ENCODE measurements around the gene MYRF. TPM values are rescaled to one million over a fixed set of nuclear protein-coding genes. Genes with fewer than 3 reads are reported as not detected.

MYRF gene
- total and polyA plus RNA-seq, 2 of the 13 experiments (the other 11 are each of a cell fraction or from before 2014, with no cell fraction given), result 10.2 to 25.9 TPM

GRCh38 chr11:61787928-61788491, 35.6 kb downstream of the MYRF start (continued):
- TF ChIP-seq CTCF (CRISPR knock-in tag; IDR thresholded peaks at IDR 0.05), result peak; percentile 87
- TF ChIP-seq ZNF546 (CRISPR knock-in tag; conservative IDR thresholded peaks at IDR 0.05), result no peak
- no peak for TF ChIP-seq HDAC6 (IDR thresholded peaks at IDR 0.05; ENCODE audit: low read depth, low read length)
- TF ChIP-seq MED13 (CRISPR knock-in tag; IDR thresholded peaks at IDR 0.05), result no peak
- TF ChIP-seq SMC3 (IDR thresholded peaks at IDR 0.05; ENCODE audit: low read length), result peak; percentile 56; the same call in 1 of the 2 replicates
- no peak for TF ChIP-seq ZSCAN31 (CRISPR knock-in tag; IDR thresholded peaks at IDR 0.05; ENCODE audit: low read depth)
- TF ChIP-seq ZBTB7A (CRISPR knock-in tag; IDR thresholded peaks at IDR 0.05), result 0 out of 2 replicates have a peak, but pooled peaks have one; percentile 35
- no peak for TF ChIP-seq SNRNP70 (IDR thresholded peaks at IDR 0.05; ENCODE audit: low read depth, low read length)
- no peak for TF ChIP-seq ZKSCAN8 (CRISPR knock-in tag; IDR thresholded peaks at IDR 0.05; ENCODE audit: borderline replicate concordance)
- peak; percentile 81 for TF ChIP-seq AGO2 (optimal IDR thresholded peaks at IDR 0.05; ENCODE audit: low read depth, low read length)
- TF ChIP-seq NBN (conservative IDR thresholded peaks at IDR 0.05), result no peak

GRCh38 chr11:61791737-61792309, 39.4 kb downstream of the MYRF start:
- peaks cover 42% of the 10 kb centered on the region for H3K4me1 ChIP-seq (ENCODE audit: insufficient read depth, low read length)
- in situ Hi-C loops (cut with HindIII; ENCODE audit: extremely low pct_ligation_motif_present, low pct_unique_long_range_greater_than_20kb), result loop anchor here (10.0 kb wide), 1 partner anchor 293 kb away; no protein-coding TSS in a partner anchor
- FAIRE-seq, result peak; percentile 86
- WGBS (ENCODE audit: low lambda C conversion rate), result 7% methylated on average over 13 of the region's 14 CpGs
- intact Hi-C loops (cut with micrococcal nuclease; ENCODE audit: unreplicated experiment), result no loop called here
- H3K4me3 ChIP-seq (replicated peaks in 1 of 3; ENCODE audit: insufficient read depth in 1 of 3, low read depth in 2 of 3, low read length in 3 of 3), result peak overlapping the region; percentile 68 to 87 (median 81)
- H3K9me3 ChIP-seq (ENCODE audit: low read length), result no peaks in the 10 kb centered on the region
- ChIA-PET CTCF (ENCODE audit: low intra/inter-chr PET ratio, low total read pairs) (no interaction called here), POLR2A (interaction anchor here (0.8 to 4.2 kb wide), 22 partner anchors 9 to 800 kb away, joined by 3 to 50 read pairs (median 4); partner anchors contain the start of genes BEST1, FADS1, FADS2 and FTH1)
- H3K27me3 ChIP-seq (ENCODE audit: control insufficient read depth in 1 of 2, insufficient read depth in 2 of 2, low read length in 2 of 2), result no peaks in the 10 kb centered on the region; a peak in 1 of 5 replicates
- peaks cover 41% of the 10 kb centered on the region for H3K79me2 ChIP-seq (ENCODE audit: insufficient read depth, low read length)
- BruUV-seq (replicated peaks), result TSS peak; percentile 87
- H3K4me2 ChIP-seq (ENCODE audit: low read depth, low read length), result peak overlapping the region; percentile 89
- peak; percentile 83 for DNase-seq (ENCODE audit: low spot score)
- H3K36me3 ChIP-seq (replicated peaks in 1 of 2; ENCODE audit: control insufficient read depth in 1 of 2, insufficient read depth in 2 of 2, low read length in 2 of 2), result peaks cover 12 to 54% of the 10 kb centered on the region in 2 experiments
- peak overlapping the region; percentile 96 for H3K9ac ChIP-seq (ENCODE audit: insufficient read depth, low read depth, low read length)
- H4K20me1 ChIP-seq (ENCODE audit: insufficient read depth, low read length), result no peaks in the 10 kb centered on the region; the same call in 1 of the 2 replicates
- peak; percentile 58 for ATAC-seq
- no peak overlapping the region for H2AFZ ChIP-seq (ENCODE audit: low read length)
- peak overlapping the region; percentile 99 for H3K27ac ChIP-seq (ENCODE audit: extremely low read length, insufficient read depth, low read length)
- TF ChIP-seq MLX (CRISPR knock-in tag; IDR thresholded peaks at IDR 0.05) (no peak), ZNF367 (CRISPR knock-in tag; IDR thresholded peaks at IDR 0.05; ENCODE audit: borderline replicate concordance) (no peak), ZBTB46 (CRISPR knock-in tag; IDR thresholded peaks at IDR 0.05; ENCODE audit: borderline replicate concordance) (no peak), TEAD3 (CRISPR knock-in tag; optimal IDR thresholded peaks at IDR 0.05; ENCODE audit: borderline replicate concordance) (peak; percentile 17), GATAD2A (CRISPR knock-in tag; IDR thresholded peaks at IDR 0.05) (peak; percentile 1; the same call in 1 of the 2 replicates), IRX3 (CRISPR knock-in tag; IDR thresholded peaks at IDR 0.05; ENCODE audit: borderline replicate concordance, low read depth) (no peak), ZNF570 (CRISPR knock-in tag; IDR thresholded peaks at IDR 0.05; ENCODE audit: borderline replicate concordance) (no peak)

Measured in HepG2 (cell line).